IPS-NIHi11 (cell line): ENCODE results near the gene MYBPC2.
A peak's percentile ranks its signal among the peaks of the same experiment; 100 is the strongest.
"Not testable (repeated sequence)": the region's sequence is repeated elsewhere in the genome, so short reads cannot be mapped to it uniquely, and the experiment has no call there.

Source experiments
- DNase-seq: peaks from one replicate; pipeline ENCODE4 v3.0.0; 2012; ENCODE audit warnings: mixed read lengths, low spot score

MYBPC2 gene

DNA sequence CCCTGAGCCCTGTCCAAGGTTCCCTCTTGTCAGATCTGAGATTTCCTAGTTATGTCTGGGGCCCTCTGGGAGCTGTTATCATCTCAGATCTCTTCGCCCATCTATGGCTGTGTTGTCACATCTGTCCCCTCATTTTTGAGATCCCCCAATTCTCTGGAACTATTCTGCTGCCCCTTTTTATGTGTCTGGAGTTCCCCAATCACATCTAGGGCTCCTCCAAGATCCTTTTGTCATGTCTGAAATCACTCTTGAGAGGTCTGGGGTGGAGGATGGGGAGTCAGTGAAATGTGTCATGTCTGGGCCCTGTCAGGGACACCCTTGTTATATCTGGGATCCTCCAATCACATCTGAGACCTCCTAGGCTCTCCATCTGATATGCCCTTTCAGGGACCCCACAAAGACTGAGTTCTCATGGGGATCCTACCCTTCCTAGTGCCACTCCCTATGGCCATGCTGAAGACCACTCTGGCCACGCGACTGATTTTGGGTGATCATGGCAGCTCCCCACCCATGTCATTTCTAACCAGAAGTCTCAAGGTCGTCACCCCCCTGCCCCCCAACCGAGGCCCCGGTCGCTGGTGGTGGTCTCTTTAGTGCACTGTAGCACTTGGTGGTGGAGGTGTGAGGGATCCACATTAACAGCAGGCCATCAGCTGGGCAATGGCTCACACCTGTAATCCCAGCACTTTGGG lies 3.8 kb upstream of the MYBPC2 start:
- no peak for DNase-seq

DNA sequence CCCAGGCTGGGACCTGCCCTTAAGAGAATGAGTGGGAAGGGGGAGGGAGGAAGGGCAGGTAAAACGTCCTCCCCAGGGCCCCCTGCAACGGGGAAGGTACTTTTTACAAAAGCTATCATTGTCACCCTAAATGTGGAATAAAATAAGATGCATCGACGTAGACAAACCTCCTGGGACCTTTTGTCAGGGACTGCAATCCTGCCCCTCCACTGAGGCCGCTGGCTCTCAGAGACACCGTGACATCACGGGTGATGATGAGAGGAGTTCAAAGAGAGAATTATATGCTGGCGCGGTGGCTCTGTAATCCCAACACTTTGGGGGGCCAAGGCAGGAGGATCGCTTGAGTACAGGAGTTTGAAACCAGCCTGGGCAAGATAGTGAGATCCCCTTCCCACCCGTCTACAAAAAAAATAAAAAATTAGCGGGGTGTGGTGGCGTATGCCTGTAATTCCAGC lies 1.8 kb upstream of the MYBPC2 start:
- DNase-seq = no peak

DNA sequence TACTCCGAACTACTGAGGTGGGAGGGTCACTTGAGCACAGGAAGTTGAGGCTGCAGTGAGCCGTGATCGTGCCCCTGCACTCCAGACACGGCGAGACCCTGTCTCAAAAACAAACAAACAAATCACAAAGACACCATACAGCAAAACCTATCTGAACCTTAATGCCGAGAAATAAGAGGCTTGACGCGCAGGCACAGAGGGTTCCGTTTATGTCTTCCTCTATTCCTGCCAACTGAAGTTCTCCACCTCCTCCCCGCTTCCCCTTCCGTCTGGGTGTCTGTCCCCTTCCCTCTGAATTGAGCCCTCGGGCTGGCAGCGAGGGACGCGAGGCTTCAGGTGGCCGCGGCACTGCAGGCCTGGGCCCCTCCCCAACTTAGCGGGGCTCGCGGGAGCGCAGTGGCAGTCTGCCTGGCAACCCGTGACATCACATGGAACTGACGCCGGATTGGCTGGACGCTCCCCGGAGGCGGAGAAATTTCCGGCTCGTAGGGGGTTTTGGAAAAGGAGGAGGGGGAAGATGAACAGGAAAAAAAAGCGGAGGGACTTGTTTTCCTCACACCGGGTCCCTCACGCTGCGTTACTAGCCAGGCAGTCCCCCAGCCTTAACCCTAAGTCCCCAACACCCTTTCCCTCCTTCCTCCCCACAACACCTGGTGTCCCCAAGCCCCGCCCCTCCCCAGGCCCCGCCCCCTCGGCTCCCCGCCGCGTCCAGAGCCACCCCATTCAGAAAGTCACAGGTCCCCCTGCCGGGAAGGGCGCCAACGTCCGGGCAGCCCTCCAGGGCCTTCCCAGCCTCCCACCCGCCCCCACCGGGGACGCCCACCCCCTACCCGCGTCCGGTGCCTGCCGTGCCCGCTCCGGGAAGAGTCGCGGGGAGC lies 1.1 kb upstream of the MYBPC2 start:
- peak; percentile 92 for DNase-seq

DNA sequence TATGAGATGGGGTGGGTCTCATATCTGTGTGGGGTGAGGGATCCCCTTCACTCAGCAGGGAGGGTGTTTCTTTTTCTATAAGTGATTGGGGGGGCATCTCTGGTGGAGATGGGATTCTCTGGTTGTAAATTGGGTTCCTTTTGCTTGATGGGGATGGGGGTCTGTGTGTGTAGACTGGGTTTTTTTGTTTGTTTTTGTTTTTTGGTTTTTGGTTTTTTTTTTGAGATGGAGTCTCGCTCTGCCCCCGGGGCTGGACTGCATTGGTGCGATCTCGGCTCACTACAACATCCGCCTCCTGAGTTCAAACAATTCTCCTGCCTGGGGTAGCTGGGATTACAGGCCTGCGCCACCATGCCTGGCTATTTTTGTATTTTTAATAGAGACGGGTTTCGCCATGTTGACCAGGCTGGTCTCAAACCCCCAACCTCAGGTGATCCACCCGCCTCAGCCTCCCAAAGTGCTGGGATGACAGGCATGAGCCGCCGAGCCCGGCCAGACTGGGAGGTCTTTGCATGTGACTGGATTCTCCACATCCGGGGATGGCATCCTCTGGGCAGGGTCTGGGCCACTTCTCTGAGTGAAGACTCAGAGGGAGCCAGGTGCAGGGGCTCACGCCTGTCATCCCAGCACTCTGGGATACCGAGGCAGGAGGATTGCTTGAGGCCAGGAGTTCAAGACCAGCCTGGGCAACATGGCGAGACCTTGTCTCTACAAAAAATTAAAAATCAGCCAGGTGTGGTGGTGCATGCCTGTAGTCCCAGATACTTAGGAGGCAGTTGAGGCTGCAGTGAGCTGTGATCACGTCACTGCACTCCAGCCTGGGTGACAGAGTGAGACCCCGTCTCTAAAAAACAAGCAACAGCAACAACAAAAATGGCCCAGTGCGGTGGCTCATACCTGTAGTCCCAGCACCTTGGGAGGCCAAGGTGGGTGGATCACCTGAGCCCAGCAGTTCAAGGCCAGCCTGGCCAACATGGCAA lies 799 bp downstream of the MYBPC2 start:
- DNase-seq = no peak

DNA sequence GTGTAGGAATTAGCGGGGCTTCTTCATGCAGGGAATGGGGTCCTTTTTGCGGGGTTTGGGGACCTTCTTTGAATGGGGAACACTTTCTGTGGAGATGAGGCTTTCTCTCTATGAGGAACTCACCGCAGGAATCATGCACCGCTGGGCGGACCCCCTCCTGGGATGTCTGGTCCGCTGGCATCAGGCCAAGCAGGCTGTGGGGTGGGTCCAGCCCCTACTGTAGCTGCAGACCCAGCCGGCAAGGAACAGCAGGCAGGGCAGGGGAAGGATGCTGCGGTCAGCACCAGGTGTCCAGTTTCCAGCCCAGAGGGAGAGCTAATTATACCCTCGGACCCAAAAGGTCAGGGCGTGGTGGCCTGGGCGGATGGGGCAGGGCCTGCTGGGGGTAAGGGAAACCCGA lies 1.8 kb downstream of the MYBPC2 start:
- no peak for DNase-seq

DNA sequence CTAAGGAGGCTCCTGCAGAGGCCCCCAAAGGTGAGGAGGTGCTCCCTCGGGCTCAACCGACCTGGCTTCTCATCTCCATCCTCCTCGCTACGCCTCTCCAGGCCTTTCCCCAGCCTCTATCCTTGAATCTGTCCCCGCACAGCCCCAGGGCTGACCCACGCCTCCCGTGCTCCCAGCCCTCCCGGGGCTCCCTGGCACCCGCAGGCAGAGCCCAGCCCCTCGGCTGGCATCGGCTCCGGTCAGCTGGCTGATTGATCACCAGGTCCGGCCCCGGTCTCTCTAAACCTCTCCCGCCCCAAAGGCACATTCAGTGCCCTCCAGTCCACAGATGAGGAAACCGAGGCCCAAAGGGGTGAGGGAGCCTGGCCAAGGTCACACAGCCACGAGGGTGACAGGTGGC lies 2.5 kb downstream of the MYBPC2 start:
- no peak for DNase-seq

DNA sequence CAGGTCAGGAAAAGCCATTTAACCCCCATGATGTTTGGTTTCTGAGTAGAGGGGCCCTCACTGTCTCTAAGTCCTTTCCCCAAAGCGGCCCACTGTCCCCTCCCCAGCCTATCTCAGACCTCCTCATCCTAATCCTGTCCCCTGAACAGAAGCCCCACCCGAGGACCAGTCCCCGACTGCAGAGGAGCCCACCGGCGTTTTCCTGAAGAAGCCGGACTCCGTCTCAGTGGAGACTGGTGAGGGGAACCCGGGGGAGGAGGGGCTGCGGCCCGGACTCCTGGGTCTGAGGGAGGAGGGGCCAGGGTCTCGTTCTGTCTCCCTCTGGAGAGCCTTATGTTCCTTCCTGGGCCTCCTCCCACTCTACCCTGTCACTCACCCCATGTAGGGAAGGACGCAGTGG lies 2.9 kb downstream of the MYBPC2 start:
- DNase-seq = no peak

DNA sequence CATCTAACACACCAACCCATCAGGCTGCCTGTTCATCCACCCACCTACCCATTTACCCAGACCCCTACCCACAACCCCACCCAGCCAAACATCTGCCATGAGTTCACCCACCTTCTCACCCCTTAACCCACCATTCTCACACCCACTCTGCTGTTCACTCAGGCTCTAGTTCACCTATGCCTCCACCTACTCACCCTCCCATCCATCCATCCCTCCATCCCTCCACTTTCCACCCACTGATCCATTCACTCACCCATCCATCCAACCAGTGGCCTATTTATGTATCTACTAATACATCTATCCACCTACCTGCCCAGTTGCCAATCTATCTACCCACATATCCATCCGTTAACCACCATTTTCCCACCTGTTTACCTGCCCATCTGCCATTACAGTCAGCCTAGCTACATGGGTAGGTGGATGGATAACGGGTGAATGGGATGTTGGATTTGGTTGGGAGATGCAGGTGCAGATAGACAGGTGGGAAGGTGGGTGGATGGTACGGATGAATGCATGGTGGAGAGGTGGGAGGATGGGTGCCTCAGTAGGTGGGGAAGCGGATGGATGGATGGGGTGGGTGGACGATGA lies 5.3 kb downstream of the MYBPC2 start:
- no peak for DNase-seq

DNA sequence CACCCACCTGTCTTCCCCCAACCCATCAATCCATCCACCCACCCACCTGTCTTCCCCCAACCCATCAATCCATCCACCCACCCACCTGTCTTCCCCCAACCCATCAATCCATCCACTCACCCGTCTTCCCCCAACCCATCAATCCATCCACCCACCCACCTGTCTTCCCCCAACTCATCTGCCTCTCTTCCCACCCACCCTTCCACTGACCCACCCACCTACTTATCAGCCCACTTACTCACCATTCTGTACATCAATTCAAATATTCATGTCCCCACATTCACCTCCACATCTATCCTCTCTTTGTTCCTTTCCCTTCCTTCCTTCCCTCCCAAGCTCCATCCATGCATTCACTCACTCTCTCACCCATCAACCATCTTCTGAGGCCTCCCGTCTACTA lies 6.4 kb downstream of the MYBPC2 start:
- not testable (repeated sequence) for DNase-seq

DNA sequence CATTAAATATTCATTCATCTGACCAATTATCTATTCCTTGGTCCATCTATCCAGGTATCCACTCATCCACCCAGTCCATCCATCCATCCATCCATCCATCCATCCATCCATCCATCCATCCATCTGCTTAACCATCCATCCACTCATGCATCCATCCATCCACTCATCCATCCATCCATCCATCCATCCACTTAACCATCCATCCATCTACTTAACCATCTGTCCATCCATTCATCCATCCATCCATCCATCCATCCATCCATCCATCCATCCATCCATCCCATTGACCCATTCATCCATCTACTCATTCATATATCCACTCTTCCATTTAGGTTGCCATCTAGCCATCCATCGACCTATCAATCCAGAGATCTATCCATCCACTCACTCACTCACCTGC lies 11.4 kb downstream of the MYBPC2 start:
- no peak for DNase-seq

DNA sequence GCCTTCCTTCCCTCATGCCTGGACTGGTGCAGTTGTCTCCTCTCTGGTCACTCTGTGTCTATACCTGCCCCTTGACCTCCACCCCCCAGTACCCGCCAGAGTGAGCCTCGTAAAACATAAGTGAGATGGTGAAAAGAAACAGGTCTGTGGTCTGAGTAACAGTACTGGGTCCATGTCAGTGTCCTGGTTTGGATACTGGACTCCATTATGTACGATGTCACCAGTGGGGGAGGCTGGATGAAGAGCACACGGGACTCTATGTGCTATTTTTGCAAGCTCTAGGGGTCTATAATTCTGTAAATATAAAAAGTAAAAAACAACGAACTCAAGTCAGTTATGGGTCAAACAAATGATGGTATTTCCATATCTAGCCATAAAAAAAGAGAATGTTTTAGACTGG lies 14.4 kb downstream of the MYBPC2 start:
- DNase-seq = no peak

DNA sequence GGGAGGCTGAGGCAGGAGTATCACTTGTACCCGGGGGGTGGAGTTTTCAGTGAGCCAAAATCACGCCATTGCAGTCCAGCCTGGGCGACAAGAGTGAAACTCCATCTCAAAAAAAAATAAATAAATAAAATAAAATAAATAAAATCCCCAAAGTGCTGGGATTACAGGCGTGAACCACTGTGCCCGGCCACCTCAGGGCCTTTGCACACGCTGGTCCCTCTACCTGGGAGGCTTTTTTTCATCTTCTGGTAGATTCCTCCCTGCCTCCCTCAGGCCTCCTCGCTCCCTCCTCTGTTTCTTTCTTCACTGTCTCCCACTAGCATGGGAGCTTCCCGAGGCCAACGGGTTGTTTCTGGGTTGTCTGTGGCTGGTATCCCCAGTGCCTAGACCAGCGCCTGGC lies 15.1 kb downstream of the MYBPC2 start:
- no peak for DNase-seq

DNA sequence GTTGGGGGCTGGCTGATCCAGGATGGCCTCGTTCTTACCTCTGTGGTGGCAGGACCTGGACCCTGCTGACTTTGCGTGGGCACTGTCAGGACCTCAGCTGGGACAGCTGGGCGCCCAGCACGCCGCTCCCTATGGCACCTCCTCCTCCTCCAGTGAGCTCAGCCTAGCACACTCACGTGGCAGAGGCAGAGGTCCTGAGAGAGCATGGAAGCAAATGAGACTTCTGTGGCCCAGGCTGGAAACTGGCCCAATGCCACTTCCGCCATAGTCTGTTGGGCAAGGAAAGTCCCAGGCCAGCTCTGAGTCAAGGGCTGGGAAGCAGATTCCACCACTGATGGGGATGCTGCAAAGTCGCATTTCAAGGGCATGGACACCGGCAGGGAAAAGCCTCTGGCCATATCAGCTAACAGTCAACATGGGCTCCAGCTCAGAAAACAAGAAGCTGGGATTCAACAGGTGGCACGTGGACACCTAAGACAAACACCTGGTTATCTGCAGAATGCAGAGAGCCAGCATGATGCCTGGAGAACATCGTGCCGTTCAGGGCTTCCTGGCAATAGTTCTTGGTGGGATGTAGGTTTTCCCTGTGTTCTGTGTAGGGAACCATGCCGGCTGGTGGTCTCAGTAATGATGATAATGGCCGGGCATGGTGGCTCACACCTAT lies 16.7 kb downstream of the MYBPC2 start:
- DNase-seq = no peak

DNA sequence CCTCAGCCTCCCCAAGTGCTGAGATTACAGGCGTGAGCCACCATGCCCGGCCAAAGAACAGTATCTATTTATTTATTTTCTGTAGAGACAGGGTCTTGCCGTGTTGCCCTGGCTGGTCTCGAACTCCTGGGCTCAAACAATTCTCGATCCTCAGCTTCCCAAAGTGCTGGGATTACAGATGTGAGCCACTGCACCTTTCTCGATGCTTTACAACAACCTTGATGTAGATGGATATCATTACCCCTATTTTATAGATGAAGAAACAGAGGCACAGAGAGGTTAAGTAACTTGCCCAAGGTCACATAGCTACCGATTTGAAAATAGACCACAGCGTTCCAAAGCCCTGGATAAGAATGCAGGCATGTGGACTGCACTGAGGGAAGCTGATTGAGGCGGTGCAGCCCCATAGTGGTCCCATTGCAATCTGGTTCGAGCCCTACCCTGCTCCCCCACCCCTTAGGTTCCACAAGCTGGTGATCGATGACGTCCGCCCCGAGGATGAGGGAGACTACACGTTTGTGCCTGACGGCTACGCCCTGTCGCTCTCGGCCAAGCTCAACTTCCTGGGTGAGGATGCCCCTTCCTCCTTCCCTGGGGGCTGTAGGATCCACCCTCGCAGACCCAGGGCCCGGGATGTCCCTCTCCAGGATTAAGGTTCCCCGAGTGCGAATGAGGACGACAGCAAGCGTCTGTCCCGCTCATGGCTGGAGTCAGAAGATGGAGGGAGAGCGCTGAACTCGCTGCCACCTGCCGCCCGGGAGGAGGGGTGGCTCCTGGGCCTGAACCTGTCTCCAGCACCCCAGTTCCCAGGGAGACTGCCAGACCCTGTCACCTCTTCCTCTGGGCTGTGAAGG lies 17.9 kb downstream of the MYBPC2 start:
- no peak for DNase-seq

DNA sequence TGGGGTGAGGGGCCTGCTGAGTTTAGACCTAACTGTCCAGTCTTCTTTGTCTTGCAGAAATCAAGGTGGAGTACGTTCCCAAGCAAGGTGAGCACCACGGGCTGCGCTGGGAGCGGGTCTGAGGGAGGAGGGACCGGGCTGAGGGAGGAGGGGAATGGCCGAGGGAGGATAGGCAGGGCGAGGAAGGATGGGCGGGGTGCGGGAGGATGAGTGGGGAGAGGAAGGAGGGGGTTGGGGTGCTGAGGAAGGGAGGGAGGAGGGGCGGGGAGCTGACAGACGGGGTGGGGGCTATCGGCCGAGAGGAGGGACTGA lies 18.5 kb downstream of the MYBPC2 start:
- DNase-seq = no peak

DNA sequence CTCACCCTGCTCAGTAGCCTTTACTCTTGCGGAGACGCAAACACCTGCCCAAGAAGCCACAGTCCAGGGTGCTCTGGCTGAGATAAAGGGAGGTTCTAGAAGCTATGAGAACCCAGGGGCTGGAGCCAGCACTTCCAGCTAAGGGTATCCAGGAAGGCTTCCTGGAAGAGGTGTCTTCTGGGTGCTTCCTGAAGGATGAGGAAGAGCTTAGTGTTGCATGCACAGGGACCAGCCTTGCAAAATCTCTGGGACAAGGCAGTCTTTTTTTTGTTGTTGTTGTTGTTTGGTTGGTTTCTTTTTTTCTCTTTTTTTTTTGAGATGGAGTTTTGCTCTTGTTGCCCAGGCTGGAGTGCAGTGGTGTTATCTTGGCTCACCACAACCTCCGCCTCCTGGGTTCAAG lies 20.6 kb downstream of the MYBPC2 start:
- DNase-seq = no peak

DNA sequence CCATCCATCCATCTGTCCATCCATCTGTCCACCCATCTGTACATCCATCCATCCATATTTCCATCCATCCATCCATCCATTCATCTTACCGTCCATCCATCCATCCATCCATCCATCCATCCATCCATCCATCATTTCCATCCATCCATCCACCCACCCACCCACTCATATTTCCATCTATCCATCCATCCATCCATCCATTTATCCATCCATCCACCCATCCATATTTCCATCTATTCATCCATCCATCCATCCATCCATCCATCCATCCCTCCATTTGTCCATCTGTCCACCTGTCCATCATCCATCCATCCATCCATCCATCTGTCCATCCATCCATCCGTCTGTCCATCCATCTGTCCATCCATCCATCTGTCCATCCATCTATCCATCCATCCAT lies 23.3 kb downstream of the MYBPC2 start:
- no peak for DNase-seq

DNA sequence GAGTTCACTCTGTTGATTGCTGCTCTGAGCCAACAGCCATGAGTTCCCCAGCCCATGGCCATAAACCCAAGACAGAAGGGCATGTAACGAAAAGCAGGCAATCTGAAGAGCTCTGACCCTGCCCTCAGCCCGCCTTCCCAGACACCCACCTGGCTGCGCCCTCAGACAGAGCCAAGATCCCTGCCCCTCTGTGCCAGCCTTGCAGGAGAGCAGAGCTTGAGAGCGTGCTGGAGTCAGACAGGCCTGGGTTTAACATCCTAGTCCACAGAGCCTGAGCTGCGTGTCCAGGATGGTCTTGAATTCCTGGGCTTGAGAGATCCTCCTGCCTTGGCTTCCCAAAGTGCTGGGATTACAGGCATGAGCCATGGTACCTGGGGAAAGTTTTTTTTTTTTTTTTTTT lies 24.6 kb downstream of the MYBPC2 start:
- no peak for DNase-seq

DNA sequence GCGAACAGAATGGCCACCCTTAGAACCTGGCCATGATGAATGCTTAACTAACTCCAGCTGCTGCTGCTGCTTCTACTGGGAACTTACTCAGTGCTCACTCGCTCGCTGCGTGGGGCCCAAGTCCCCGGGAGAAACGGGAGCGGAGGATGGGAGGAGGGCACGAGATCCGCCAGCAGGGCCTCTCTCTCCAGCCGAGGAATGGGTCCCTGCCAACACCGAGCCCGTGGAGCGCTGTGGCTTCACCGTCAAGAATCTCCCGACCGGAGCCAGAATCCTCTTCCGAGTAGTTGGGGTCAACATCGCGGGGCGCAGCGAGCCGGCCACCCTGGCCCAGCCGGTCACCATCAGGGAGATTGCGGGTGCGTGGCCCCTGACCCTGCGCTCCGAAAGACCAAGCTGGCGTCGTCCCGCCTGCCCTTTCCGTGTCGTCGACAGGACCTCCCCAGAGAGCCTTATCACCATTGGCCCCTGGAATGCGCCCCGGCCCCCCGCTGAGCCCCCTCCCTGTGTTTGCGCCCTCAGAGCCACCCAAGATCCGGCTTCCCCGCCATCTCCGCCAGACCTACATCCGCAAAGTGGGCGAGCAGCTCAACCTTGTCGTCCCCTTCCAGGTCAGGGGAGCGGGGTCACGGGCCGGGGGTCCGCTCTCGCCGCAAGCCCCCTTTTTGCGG lies 25.8 kb downstream of the MYBPC2 start:
- DNase-seq = no peak

DNA sequence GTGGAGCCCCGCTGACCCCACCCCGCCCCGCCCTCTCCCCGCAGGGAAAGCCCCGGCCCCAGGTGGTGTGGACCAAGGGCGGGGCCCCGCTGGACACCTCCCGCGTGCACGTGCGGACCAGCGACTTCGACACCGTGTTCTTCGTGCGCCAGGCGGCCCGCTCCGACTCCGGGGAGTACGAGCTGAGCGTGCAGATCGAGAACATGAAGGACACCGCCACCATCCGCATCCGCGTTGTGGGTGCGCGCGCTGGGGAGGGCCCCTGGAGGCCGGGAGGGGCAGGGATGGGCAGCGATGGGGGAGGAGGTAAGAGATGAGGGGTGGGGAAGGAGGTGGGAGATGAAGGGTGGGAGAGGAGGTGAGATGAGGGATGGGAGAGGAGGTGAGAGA lies 26.4 kb downstream of the MYBPC2 start:
- no peak for DNase-seq
